SW480 (cell line): Measurements from ENCODE around the gene C18orf63.
"Not testable (repeated sequence)": the region's sequence is repeated elsewhere in the genome, so short reads cannot be mapped to it uniquely, and the experiment has no call there.

Source experiments
- DNase-seq: peaks from one replicate; pipeline ENCODE4 v3.0.0-alpha.2; 2016; ENCODE audit warnings: low spot score

C18orf63 gene

DNA sequence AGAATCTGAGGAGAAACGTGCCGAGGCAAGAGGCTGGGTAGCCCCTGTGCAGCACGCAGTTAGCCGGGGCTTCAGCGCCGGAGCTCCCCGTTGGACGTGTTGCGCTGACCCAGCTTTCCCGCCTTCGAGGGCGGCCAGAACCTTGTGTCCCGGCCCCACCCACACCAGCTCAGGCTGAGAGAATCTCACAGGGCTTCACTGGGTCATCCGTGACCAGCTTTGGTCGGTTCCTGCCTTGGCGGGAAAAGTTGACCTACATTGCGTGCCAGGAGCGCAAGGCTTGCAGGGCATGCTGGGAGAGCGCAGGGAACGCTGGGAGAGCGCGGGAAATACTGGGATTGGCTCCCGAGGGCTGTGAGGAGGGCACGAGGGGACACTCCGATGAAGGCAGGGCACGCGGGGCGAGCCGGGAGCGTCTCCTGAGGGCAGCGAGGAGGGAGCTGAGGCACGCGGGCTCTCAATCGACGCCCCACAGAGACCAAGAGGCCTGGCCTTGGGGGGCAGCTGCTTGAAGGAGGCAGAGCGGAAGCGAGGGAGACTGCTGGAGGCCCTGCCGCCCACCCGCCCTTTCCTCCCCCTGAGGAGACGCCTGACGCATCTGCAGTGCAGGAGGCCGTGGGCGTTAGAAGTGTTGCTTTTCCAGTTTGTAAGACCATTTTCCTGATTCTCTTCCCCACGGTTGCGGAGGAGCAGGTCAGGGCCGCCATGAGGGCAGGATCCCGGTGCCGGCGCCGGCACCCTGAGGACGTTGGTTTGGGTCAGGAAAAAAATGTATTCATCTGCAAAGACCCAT, at the start of gene C18orf63:
Gene C18orf63, plus strand, starts transcription at position 376 of the 793 bp plus-strand sequence. CDS start 2,027 bp downstream, outside the sequence.
- DNase-seq = no peak

- no peak for DNase-seq
Observed at GRCh38 chr18:74266161-74266560, 49.5 kb upstream of the C18orf63 start.

DNA sequence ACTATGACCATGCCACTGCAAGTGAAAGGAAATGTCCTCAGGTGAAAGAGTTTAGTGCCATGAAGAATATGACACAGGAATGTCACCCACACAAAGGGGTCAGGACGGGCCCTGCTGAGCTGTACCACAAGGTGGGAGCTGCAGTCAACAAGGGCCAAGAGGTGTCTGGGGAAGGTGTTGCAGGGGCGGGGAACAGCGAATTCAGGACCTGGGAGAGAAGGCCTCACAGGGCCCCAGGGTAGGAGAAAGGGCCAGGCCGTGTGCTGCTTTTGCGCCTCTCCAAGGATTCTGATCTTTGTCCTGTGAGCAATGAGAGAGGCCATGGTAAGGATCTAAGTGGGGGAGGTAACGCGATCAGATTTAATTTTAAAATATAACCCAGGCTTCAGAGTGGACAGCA, 47.5 kb upstream of the C18orf63 start:
- no peak for DNase-seq

DNA sequence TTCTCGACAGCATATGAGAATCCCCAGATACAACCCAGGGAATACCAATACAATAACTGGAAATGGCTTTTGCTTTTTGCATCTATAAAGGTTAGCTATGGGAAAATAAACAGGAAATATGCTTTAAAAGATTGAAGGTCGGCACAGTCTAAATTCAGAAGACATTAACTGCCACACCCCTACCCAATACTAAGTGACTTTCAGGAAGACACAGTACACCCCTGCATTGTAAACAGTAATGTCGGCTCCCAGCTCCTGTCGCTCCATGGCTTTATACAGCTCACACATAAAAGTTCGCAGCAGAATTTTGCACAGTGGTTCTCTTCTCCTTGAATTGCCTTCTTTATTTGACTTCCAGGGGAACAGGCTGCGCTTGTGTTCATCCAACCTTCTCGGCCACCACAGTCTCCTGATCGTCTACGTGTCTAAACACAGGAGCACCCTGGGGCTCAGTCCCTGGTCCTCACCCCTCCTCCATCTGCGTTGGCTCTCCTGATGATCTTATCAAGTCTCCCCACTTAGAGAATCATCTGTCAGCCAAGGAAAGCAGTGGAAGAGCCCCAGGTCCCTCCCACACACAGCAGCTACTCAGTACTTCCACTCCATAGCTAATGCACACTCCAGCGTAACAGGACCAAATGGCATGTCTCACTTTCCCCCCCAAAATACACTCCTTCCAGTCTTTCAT, 46.6 kb upstream of the C18orf63 start:
- DNase-seq = no peak

GRCh38 chr18:74271635-74272034, 44.0 kb upstream of the C18orf63 start:
- no peak for DNase-seq

GRCh38 chr18:74273394-74273793, 42.2 kb upstream of the C18orf63 start:
- DNase-seq = no peak

DNA sequence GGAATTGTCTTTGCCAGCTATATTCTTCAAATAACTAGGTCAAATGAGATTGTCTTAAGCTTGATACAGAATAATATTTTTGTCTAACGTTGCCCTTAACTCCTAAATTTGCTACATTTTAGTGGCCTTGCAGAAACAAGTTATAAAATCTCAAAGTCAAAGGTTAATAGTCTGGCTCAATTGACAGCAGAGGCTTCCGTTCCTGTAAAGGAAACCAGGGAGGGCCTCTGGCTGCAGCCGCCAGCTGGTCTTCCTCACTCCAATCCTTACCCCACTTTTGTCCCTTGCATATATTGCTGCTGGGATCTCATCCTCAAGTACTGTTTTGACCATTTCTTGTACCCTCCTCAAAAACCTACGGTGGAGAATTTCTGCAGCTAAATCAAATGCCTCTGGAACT, 40.9 kb upstream of the C18orf63 start:
- DNase-seq = no peak

- DNase-seq = no peak
Observed at GRCh38 chr18:74275736-74276135, 39.9 kb upstream of the C18orf63 start.

- no peak for DNase-seq
Observed at GRCh38 chr18:74276609-74277008, 39.0 kb upstream of the C18orf63 start.

GRCh38 chr18:74277296-74277695, 38.3 kb upstream of the C18orf63 start:
- no peak for DNase-seq

GRCh38 chr18:74278058-74278457, 37.6 kb upstream of the C18orf63 start:
- DNase-seq = no peak

- no peak for DNase-seq
Observed at GRCh38 chr18:74278983-74279382, 36.7 kb upstream of the C18orf63 start.

DNA sequence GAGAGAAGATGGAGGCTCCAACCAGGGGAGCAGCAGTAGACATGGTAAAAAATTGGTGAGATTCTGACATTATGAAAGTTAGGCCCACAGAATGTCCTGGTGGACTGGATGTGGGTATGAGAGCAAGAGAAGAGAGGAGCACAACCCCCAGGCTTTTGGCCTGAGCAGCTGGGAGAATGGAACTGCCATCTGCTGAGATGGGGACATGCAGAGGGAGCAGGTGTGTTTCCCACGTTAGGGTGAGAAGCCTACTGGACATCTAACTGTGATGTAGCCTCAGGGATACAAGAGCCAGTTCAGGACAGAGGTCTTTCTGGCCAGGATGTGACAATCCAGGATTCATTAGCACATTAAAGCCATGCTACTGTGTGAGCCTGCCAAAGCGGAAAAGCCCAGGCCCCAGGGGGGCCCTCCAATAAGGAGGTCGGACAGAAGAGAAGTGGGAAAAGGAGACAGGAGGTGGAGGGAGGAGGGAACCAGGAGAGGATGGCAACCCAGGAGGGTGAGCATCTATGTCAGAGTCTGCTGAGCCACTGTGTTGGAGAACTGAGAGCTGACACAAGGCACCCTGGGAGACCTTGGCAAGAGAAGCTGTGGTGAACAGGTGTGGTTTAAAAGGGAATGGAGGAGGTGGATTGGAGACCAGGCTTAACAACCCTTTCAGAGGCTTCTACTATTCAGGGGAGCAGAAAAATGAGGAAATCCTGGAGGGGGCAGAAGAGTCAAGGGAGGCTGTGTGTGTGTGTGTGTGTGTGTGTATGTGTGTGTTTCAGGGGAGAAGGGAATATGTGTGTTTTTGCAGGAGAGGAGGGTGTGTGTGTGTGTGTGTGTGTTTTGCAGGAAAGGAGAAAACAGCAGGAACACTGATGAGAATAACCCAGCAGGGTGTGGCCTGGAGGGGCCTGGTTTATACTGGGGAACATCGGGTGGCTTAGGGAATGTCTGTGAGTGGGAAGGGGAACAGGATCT, 34.3 kb upstream of the C18orf63 start:
- DNase-seq = peak; percentile 8

DNA sequence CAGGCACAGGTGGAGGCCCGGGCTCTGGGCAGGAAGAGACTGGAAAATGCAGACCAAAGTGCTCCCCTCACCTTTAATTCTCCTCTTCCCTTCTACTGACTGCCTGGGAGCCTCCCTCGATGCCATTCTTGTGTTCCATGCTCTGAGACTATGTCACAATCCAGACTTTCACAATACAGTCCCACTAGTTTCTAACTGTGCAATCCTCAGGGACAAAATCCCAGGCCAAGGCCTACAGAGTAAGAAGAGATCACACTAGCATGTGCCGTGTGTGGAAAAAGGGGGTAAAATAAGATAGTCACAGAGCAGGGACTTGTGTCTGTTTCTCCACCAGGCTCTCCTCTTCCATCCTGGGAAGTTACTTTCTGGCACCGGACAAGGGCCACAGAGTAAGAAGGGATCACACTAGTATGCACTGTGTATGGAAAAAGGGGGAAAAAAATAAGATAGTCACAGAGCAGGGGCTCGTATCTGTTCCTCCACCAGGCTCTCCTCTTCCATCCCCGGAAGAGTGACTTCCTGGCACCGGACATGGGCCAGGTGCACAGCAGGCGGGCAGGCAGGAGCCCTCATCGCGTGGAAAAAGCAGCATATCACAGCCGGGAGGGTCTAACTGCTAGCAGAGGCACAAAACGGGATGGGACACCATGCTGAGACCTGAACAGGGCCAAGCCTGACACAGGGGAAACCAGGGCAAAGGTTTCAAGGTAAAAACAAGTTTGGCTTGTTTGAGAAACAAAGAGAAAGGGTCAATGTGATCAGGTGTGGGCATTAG, 33.5 kb upstream of the C18orf63 start:
- DNase-seq = no peak

GRCh38 chr18:74282755-74283554, 32.7 kb upstream of the C18orf63 start:
- peak; percentile 11 for DNase-seq

GRCh38 chr18:74283646-74284045, 32.0 kb upstream of the C18orf63 start:
- DNase-seq = no peak

- no peak for DNase-seq
Observed at GRCh38 chr18:74284191-74284979, 31.3 kb upstream of the C18orf63 start.

DNA sequence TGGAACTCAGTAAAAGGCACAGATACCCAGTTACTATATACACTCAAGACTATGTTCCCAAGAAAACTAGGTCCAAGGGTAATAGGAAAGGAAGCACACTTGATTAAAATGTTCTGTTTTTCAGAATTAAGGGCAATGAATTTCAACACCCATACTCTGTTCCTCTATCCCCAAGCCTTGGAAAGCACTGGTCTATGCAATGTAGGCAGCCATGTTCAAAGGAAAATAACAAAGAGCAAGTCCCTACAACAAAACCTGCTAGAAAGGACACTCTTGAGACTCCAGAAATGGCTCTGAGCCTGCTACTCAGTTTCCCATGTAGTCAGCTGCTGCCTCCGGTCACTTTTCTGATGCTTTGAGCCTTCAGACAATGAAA, 30.7 kb upstream of the C18orf63 start:
- DNase-seq = no peak

DNA sequence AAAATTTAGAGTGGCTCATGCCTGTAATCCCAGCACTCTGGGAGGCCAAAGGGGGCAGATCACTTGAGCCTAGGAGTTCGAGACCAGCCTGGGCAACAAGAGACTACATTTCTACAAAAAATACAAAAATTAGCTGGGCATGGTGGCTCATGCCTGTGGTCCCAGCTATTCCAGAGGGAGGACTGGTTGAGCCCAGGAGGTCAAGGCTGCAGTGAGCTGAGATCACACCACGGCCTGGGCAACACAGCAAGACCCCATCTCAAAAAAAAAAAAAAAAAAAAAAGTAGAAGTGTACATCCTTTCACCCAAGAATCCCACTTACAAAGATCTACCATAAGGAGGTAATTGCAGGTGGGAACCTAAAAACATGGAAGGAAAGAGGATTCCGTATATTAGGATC, 30.1 kb upstream of the C18orf63 start:
- DNase-seq = not testable (repeated sequence)
